Measurements from ENCODE around the gene LTBP1. TPM values are rescaled to one million over a fixed set of nuclear protein-coding genes. Genes with fewer than 3 reads are reported as not detected.

Gene LTBP1
- total RNA-seq, 3 donors from 2014 or later, result 14.3 to 38.4 (median 33.6) TPM

DNA sequence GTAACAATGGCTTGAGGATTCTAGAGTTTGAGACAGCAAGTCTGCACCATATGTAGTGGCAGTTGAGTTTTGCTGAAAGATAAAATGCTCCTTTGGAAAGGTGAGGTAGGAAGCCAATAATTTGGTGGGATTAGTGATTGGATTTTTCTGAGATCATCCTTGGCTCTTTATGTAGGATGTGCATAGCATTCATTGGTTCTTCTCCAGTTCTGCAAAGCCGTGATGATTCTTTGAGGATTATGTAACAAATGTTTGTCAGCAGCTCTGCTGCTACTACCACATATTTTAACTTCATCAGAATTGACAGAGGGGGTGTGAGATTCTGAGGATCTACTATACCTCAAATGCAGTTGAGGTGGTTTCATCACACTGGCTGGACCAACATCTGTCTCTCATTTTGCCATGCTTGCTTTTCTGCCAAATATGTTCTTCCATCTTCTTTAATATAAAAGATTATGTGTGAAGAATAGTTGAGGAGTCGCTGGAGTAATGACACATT lies 340.8 kb downstream of the LTBP1 start:
- no peak for ATAC-seq
- TF ChIP-seq, protein P1, sequence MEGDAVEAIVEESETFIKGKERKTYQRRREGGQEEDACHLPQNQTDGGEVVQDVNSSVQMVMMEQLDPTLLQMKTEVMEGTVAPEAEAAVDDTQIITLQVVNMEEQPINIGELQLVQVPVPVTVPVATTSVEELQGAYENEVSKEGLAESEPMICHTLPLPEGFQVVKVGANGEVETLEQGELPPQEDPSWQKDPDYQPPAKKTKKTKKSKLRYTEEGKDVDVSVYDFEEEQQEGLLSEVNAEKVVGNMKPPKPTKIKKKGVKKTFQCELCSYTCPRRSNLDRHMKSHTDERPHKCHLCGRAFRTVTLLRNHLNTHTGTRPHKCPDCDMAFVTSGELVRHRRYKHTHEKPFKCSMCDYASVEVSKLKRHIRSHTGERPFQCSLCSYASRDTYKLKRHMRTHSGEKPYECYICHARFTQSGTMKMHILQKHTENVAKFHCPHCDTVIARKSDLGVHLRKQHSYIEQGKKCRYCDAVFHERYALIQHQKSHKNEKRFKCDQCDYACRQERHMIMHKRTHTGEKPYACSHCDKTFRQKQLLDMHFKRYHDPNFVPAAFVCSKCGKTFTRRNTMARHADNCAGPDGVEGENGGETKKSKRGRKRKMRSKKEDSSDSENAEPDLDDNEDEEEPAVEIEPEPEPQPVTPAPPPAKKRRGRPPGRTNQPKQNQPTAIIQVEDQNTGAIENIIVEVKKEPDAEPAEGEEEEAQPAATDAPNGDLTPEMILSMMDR (IDR thresholded peaks at IDR 0.05), result no peak
- Histone ChIP-seq H3K4me1 (ENCODE audit: low read depth) (peaks cover 13% of the 10 kb centered on the region), H3K4me3 (no peak overlapping the region), H3K36me3 (ENCODE audit: low read depth) (no peaks in the 10 kb centered on the region), H3K9me3 (no peaks in the 10 kb centered on the region)
- DNase-seq, result no peak
- intact Hi-C loops (cut with DNase I, micrococcal nuclease), result no loop called here

DNA sequence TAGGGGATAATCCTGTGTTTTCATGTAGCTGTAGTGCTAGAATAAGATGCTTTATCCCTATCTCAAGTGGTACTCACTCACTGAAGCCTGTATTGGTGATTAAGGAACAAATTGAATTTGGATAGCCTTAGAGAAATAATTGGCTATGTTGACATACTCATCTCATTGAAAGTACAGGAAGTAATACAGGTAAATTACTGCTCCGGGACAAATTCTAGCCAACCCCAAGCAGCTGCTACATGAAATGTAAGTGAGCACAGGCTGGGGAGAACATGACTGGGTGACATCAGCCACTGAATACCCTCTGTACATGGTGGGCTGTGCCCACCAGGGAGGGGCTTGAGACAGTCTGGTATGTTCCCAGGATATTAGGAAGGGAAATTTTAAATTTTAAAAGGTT lies 341.3 kb downstream of the LTBP1 start:
- TF ChIP-seq, protein P1 (IDR thresholded peaks at IDR 0.05), result no peak
- H3K4me3 ChIP-seq, result no peak overlapping the region
- ATAC-seq (no peak), DNase-seq (no peak)
- no peaks in the 10 kb centered on the region for H3K9me3 ChIP-seq
- no peaks in the 10 kb centered on the region for H3K36me3 ChIP-seq (ENCODE audit: low read depth)
- peaks cover 13% of the 10 kb centered on the region for H3K4me1 ChIP-seq (ENCODE audit: low read depth)
- intact Hi-C loops (cut with DNase I, micrococcal nuclease), result no loop called here

DNA sequence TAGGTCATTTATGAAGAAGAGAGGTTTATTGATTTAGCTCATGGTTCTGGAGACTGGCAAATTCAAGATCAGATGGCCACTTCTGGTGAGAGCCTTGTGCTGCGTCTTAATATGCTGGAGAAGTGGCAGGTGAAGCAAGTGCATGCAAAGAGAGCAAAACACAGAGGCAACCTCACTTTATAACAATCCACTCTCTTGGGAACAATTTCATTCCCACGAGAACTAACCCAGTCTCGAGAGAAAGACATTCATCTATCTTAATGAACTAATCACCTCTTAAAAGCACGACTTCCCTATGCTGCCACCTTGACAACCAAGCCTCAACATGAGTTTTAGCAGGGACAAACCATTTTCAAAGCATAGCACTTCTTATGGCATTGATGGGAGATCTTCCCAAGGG lies 343.2 kb downstream of the LTBP1 start:
- ATAC-seq (no peak), DNase-seq (no peak)
- TF ChIP-seq, protein P1 (IDR thresholded peaks at IDR 0.05), result no peak
- intact Hi-C loops (cut with DNase I, micrococcal nuclease), result no loop called here
- Histone ChIP-seq H3K4me3 (no peak overlapping the region), H3K9me3 (no peaks in the 10 kb centered on the region), H3K36me3 (ENCODE audit: low read depth) (no peaks in the 10 kb centered on the region), H3K4me1 (ENCODE audit: low read depth) (peaks cover 13% of the 10 kb centered on the region)

DNA sequence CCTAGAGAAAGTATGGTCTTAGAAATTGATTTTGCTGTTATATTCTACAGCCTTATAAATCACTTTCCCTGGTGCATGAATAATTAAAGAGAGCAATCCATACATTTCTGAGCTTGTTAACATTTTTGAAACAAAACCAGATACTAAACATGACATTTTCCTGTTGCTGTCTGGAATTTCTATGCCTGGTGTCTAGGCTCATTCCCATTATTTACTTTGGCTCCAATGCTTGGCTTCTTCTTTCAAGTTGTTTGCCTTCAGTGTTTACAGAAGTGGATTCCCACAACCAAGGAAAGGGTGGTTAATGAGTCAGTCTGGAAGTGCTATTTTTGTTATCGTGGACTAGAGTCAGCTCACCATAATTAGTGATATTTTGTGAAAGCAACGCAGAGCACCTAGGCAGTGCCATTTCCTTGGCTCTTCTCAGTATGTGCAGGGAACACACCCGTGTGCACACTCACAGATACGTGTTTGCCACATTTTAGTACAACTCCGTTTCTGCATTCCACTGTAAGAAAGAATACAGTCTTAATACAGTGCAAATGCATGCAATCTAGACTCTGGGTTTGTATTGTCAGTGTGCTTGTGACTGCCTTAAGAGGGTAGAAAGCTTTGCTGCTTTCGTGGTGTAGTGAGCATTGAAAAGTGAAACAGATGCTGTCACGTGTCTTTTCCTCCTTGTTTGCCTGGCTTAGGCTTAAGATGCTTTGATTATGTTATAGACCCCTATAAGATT lies 344.7 kb downstream of the LTBP1 start:
- H3K4me3 ChIP-seq, result no peak overlapping the region
- intact Hi-C loops (cut with DNase I, micrococcal nuclease), result no loop called here
- ATAC-seq (peak; percentile 92), DNase-seq (peak in 1 of 3 donors; percentile 21)
- TF ChIP-seq, protein P1 (IDR thresholded peaks at IDR 0.05), result no peak
- H3K9me3 ChIP-seq, result no peaks in the 10 kb centered on the region
- H3K4me1 ChIP-seq (ENCODE audit: low read depth), result peaks cover 13% of the 10 kb centered on the region
- no peaks in the 10 kb centered on the region for H3K36me3 ChIP-seq (ENCODE audit: low read depth)

DNA sequence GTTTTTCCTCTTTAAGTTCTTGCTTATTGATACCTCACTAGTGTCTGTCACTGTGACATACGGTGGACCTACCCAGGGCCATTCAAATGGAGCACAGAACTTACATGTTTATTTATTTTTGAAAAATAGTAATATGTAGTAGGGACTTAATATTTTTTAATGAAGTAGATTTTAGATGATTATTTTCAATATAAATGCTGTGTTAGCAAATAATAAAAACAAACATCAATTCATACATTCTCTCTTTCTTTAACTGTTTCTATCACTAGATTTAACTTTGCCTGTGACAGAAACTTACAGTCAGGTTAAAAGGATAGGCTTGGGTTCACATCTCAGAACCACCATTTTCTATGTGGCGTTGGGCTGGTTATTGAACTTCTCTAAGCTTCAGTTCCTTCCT lies 345.3 kb downstream of the LTBP1 start:
- ATAC-seq, result no peak

More for the DNA sequence above, 345.3 kb downstream of the LTBP1 start:
- TF ChIP-seq, protein P1 (IDR thresholded peaks at IDR 0.05), result no peak
- Histone ChIP-seq H3K9me3 (no peaks in the 10 kb centered on the region), H3K4me1 (ENCODE audit: low read depth) (peaks cover 13% of the 10 kb centered on the region), H3K36me3 (ENCODE audit: low read depth) (no peaks in the 10 kb centered on the region), H3K4me3 (no peak overlapping the region)
- DNase-seq, result no peak
- intact Hi-C loops (cut with DNase I, micrococcal nuclease), result no loop called here

All from mucosa of descending colon (tissue), 3 donors.